GM20431 (cell line): ENCODE measurements around the gene AANAT.

Source experiments
- in situ Hi-C: fragments of 300-500 bp; cut with MseI, MboI; formaldehyde crosslinking; loops from one replicate; pipeline ENCODE4 v1.15.0; 2020; ENCODE audit warnings: low sequenced_read_pairs; ENCODE audit not compliant: unreplicated experiment

The AANAT gene

DNA sequence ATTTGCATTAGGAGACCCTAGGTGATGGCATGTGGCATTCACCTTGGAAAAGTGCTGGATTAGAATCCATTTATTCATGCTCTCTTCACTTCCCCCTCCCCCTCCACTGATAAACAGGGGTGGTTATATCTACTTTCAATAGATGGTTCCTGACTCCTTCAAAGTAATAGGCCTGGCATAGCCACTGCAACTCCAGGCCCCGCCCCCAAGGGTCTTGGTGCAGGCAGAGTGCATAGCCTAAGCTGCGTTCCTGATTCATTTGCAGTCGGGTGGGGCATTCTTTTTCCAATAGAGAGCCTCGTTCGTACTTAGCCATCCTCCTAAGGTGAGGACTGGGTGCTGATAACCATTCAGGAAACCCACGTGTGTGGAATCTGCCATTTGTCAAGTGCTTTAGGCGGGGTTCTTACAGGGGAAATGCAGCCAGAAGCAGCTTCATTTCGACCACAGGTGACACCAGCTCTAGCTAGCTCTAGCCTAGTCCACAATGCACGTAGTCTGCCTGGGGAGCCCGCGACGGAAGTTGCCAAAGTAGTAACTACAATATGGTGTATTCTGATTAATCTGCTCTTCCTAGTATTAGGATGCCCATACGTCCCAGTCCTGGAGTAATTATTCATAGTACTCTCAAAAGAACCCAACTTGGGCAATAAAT is 25.6 kb upstream of the AANAT start:
- in situ Hi-C loops, result no loop called here

DNA sequence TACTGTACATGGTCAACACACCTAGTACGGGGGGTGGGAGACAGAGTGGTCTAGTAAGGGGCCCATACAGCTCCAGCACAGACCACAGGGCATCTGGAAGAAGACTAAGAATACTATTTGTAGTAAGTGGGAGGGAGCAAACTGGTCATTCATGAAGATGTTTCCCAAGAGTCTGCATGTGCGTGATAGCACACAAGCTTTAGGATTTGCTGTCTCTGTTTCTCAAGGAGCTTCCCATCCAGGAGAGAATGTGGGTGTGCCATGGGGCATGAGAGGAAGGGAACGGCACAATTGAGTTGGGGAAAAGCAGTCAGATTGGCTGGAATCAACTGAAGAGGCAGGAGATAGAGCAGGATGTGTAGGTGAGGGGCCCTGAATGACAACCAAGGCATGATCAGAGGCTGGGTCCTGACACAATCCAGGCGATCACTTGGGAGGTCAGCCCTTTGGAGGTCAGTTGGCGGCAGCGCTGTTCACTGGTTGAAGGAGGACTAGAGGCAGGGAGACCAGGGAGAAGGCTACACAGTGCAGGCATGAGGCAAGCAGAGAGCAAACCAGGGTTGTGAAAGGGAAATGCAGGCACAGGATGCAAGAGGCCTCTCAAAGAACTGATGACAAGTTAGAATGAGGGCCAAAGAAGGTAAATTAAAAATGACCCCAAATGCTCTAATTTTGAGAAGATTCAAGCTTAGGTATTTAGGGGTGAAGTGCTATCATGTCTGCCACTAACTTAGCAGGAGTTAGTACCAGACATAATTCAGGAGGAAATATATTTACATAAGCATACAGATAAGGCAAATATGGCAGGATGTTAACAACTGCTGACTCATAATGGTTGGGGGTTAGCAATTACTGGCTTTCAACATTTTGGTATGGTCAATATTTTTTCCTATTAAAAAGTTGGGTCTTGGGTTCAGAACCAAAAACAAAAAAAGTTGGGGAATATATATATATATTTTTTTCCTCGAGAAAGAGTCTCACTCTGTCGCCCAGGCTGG is 24.8 kb upstream of the AANAT start:
- in situ Hi-C loops, result no loop called here

DNA sequence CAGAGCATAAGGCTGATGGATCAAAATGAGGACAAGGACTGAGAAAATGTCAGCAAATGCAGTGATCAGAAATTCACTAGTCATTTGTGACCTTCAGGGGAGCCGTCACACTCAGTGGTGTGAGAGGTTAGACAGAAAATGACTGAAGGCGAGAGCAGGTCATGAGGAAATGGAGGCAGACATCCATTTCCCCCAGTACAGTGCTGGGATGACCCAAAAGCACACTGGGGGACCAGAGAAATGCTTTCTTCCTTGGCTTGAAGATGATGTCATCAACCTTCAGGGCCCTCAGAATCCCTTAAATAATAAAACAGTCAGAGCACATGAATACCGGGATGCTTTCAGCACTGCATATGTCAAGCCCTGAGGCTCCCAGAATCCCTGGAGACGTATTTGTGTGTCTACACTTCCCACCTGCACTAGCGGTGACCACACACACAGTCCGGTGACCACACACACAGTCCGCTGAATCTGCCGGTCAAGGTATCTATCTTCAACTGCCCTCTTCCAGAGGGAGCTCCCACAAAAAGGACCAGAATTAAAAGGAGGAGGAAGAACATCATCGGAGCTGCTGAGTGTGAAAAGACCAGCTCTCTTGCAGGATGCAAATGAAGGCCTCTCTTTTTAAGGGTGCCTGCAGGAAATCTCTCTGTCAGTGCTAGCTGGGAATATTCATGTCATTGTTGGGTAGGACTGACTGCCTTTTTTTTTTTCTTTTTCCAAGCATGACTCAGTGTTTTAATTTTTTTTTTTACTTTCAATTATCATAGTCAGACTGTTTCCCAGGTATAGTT is 22.7 kb upstream of the AANAT start:
- in situ Hi-C loops, result no loop called here

DNA sequence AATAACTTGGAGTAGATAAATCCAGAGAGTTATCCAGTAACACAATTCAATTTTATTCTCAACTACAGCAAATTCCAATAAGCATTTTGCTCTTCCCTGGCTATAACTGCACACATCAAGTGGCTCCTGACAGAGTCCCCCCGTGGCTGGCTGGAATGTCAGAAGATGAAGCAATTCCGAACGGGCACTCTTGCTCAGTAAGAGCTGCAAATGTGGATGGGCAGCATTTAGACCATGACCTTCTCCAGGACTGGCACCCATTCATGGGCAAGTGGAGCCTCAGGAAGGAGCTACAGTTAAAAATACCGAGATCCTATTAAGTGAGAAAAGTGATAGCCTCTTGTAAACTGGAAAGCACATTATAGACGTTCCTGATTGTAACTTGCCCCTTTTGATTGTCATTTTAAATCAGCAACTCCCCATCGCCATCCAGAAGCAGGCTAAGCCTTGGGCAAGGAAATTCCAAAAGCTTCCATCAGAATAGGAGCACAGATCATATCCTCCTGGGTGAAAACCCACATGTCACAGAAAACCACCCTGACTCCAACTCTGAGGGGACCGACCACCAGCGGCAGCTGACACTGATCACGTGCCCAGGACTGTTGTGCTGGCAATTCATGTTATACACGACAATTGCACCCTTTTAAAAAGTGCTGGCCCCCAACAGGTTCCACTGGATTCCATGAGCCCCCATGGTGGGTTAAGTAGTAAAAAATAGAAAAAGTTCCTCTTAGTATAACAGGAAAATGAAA is 21.5 kb upstream of the AANAT start:
- in situ Hi-C loops, result no loop called here

DNA sequence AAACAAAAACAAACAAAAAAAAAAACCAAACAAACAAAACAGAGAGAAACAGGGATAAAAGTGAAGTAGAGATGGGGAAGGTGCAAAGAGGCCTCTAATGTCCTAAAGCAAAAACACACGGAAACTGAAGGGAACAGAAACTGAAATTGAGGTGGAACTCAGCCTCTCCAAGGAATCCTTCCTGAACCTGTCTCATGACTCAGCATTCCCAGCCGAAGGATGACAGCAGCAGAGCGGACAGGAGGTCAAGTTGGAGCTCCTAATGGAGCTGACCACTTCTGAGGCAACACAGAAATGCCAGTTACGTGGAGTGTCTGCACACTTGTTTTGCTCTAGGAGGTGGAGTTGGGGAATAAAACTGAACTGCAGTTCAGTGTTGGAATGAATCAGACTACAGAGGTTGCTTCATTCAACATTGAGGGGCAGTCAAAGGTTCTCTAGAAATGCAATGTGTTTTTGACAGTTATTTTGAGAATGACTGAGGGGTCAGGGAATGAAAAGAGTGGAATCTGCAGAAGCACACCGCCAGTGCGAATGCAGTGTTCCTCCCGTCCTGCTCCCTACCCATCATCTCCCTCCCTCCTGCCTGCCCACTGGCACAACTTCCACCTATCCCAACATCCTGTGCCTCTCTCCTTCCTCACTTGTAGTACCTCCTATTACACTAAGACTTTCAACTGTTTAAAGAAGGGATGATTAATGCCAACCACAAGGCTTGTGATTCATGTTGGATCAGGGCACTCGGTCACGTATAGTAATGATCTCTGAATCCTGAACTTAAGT is 20.8 kb upstream of the AANAT start:
- in situ Hi-C loops, result no loop called here

DNA sequence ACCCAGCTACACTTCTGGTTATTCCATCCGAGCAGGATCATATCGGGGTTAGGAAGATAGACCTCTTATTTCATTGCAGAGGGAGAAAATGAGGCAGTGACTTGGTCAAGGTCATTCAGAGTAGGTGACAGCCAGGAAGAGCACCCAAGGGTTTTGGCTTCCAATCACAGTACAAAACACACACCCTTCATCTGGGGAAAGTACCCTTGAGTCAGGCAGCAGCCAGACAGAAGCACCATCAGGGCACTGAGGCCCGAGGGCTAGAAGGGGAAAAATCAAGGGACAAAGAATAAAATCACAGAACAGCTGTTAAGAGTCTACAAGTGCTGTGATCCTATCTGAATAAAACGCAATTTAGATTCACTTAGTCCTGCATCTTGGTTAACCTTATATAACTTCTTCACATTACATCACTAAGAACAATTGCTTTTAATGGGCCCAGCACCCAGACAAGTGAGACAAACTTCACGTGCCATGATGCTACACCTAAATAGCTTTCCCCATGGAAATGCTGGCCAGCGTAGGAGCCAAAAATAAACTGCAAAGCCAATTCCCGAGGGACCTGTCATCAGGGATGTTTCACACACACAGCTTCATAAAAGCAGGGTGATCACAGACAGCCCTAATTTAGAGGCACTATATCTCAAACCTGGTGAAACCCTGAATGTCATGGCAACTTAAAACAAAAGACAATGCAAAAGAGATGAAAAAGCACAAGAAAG is 19.3 kb upstream of the AANAT start:
- in situ Hi-C loops, result no loop called here

DNA sequence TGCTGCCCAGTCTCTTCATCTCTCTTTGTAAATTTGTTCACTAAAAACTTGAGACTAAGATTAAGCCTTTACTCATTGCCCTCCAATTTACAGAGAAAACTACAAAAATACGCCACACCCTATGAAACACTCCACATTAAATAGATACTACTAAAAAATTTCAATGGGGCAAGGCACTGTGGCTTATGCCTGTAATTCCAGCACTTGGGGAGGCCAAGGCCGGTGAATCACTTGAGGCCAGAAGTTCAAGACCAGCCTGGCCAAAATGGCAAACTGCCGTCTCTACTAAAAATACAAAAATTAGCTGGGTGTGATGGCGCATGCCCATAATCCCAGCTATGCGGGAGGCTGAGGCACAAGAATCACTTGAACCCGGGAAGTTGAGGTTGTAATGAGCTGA is 18.3 kb upstream of the AANAT start:
- in situ Hi-C loops, result no loop called here

DNA sequence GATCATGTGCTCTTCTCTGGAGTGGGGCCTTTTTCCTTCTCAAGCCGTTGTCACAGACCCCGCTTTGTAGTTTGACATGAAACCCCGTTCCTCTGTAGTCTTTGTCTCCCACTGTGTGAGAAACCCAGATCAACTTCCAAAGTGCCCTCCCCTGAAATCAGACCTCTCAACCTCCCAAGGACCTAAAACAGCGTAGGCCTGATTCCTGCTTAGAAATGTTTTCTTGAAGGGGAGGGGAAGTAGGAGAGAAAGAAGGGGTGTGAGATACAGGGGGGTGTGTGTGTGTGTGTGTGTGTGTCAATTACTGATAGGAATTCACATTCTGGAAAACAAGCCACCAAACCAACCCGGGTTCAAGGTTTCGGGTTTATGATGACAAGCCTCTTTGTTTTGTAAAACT is 15.9 kb upstream of the AANAT start:
- in situ Hi-C loops, result no loop called here

DNA sequence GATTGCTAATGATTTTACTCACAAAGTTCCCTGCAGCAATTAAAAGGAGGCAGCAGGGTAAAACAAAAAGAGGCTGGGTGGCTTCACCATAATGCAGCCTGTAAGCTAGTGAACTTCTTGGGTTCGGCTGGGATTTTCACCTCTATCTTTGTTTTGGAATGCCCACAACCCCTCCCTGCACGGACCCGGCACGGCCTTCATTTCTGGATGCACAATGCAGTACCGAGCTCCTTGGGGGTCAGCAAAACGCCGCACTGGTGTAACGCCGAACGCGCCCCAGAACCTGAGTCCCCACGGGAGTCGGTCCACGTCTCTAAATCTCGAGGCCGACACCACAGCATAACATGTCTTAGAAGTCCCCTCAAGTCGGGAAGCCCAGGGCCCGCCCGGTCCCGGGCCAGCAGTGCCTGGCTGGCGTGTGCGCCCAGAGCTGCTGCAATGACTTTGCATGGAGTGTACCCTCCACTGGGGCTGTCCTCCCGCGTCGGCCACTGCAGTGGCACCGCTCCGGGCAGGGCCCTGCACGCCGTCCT is 15.2 kb upstream of the AANAT start:
- in situ Hi-C loops, result no loop called here

DNA sequence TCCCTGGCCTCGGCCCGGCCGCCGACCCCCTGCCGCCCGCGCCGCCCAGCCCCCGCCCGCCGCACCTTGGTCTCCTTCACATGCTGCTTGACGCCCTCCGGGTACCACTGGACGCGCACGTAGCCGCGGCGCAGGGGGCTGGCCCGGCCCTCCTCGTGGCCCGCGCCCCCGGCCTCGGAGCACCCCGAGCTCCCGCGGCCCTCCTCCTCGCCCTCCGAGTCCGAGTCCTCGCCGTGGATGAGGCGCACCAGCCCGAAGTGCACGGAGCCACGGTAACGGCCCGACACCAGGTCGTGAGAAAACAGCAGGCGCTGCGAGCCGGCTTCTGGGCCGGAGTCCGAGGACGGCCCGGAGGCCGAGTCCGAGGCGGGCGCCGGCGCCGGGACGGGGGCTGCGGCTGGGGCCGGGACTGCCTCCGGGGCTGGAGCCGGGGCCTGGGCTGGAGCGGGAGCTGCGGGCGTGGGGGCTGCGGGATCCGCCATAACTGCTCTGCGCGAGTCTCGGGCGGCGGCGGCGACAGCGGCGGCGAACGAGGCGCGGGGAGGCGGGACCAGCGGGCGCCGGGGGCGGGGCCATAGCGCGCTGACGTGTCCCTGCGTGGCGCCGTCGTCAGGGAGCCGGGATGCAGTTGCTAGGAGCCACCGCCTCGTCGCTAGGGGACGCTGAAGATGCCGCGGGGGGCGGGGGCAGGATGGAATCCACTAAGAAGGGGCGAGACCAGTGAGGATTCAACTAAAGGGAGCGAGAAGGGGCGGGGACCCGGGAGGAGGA is 14.6 kb upstream of the AANAT start, which contains the start of gene UBE2O:
UBE2O (minus strand) TSS at position 493 of the 771 bp plus-strand sequence; CDS start at position 482, 11 bp downstream.
- in situ Hi-C loops, result no loop called here

DNA sequence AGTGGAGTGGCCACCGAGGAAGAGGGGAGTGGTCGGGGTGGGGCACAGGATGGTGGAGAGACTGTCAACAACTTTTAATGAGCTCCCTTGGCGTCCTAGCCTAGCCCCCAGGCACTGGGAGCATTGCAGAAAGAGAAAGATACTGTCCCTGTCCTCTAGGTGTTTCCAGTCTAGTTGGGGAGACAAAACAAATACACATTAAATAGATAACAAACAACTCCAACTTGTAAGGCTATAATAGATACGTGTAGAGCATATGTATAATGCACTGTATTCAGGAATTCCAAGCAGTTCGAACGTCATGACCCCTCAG is 14.0 kb upstream of the AANAT start:
- in situ Hi-C loops, result no loop called here

DNA sequence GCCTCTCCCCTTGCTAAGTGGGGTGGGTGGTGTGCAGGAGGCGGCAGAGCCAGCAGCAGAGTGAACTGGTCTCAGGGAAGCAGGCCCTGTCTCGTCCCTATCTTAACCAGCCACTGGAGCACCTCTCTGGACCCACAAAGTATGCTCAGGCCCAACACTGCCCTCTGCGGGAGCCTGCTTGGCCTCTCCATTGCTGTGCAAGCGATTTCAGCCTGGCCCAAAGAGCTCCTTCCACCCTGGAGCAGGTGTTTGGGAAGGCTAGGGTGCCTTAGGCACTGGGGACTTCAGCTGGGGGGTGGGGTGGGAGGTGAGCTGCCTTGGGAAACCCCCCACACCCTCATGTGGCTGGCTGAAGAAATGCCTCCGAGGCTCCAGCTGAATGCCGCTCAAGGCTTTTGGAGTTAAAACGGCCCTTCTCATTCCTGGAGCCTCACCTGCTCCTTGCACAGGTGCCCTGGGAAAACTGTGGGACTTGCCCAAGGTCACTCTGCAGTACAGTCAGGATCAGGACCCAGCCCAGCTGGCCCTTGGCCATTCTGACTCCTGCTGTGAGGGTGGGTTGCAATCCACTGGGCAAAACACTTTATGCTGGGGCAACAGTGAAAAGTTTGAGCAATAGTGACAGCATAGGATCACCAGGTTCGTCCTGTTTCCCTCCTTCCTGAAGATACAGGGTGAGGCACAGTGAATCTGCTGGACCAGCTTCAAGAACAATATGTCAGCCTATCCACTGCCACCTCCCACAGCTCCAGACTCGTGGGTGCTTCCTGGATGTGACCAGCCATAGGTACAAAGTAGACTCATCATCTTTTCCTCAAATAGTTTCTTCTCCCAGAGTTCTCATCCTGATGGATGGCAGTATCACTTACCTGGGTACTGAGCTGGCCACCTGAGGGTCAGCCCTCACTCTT is 8.6 kb upstream of the AANAT start:
- in situ Hi-C loops, result no loop called here

DNA sequence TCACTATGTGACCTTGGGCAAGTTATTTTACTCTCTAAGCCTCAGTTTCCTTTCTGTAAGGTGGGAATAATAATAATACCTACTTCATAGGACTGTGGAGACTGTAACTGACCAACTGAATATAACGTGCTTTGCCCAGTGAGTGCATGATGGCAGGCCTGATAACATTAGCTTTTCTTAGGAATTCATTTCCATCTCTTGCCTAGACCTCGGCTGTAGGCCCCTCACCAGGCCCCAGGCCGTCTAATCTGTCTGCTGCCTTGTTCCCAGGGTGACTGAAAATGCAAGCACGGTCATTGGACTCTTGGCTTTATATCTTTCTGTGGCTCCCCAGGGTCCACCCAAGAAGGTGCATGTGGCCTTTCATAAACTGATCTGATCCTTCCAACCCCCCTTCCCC is 7.7 kb upstream of the AANAT start:
- in situ Hi-C loops, result no loop called here

DNA sequence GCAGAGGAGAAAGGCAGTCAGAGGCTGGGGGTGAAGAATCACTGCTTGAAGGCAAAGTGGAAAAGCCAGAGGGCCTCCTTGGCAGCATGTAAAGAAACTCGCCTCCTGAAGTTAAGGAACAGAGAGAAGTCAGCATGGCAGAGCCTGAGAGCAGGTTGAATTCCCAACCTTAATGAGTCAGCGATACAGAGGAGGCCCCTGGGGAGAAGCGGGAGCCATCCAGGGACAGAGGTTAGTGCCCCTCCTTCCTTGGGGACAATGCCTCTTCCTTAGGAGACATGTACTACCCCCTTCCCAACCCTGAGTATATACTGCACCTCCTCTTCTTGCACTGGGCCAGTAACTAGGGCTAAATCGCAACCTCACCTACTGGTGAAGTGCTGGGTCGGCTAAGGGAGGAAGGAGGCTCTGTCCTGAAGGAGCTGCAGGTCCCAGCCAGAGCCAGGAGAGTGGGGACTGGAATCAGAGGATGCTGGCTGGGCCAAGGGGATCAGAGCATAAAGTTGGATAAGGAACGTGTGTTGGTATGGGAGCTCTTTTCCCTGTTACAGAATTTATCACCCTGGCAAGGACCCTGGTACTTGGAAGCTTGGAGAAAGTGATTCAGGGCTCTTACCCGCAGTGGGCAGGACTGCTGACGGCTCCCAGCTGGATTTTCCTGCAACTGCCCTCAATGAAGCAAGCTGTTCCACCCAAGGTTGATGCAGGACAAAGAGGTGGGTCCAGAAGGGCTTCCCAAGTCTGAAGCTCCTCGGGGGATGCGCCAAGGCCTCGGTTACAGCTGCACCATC is 5.4 kb upstream of the AANAT start:
- in situ Hi-C loops, result no loop called here

DNA sequence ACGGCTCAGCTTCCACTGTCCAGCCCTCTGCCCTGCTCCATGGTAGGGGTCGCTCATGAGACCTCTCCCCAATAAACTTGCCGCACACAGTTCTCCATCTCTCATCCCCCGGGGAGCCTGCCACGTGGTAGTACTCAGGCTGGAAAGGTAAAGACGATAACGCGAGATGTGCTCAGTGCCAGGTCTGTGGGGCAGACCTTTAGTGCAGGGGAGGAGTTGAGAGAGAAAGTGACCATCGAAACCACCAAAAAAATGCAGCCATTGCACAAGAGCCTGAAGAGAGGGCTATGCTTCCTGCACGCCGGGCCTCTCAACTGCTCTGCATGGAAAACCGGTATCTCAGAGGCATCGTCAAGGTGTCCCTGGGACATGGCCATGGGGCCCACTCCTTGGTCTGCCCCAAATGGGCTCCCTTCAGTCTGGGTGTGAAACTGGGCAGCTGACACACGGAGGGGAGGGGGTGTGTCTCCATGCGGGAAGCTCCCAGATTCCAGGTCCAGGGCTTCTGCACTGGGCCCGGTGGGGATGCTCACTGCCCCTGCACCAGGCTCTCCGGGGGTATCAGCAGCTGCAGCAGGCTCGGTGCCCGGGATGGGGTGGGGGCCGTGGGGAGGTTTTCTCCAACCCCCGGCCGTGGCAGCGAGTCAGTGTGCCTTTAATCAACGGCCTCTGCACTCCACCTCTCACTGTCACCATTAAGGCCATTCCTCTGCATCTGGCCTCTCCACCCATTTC is 4.7 kb upstream of the AANAT start:
- in situ Hi-C loops, result no loop called here
